HFFc6 (cell line): ENCODE data around the gene TAAR6. TPM values are rescaled to one million over a fixed set of nuclear protein-coding genes. Genes with fewer than 3 reads are reported as not detected.

Source experiments
- DNase-seq: peaks from one replicate; pipeline ENCODE4 v3.0.0-alpha.2; 2018
- H3K27ac Mint-ChIP-seq: 2 replicates; pipeline ENCODE4 v1.8.0; 2020; ENCODE audit warnings: mild to moderate bottlenecking, mixed read lengths
- H3K27me3 Mint-ChIP-seq: 2 replicates; pipeline ENCODE4 v1.8.0; 2021; ENCODE audit warnings: mild to moderate bottlenecking, moderate library complexity, mixed read lengths; ENCODE audit not compliant: insufficient read depth
- H3K36me3 Mint-ChIP-seq: 2 replicates; pipeline ENCODE4 v1.8.0; 2021; ENCODE audit warnings: low read depth, mixed read lengths
- H3K4me1 Mint-ChIP-seq: 2 replicates; pipeline ENCODE4 v1.8.0; 2020; ENCODE audit warnings: low read depth, mixed read lengths
- H3K4me3 Mint-ChIP-seq: 2 replicates; pipeline ENCODE4 v1.8.0; 2020; ENCODE audit warnings: mild to moderate bottlenecking, moderate library complexity, mixed read lengths
- H3K9me3 Mint-ChIP-seq: 2 replicates; pipeline ENCODE4 v1.8.0; 2020; ENCODE audit warnings: mild to moderate bottlenecking, mixed read lengths
- CTCF ChIP-seq: fragments of 200-600 bp; sonication (generic); IDR thresholded peaks from 2 replicates; pipeline ENCODE4 v1.5.0; 2021; ENCODE audit warnings: antibody characterized with exemption, mild to moderate bottlenecking
- long read RNA-seq: library from polyadenylated mRNA; unstranded; transcript quantifications from one replicate; pipeline ENCODE4 v2.0.0, GENCODE V29; 2019
- total RNA-seq, 6 experiments: library from RNA; stranded (reverse); fragmentation: NEBNext Ultra II Directional; extraction: Animal tissue kit (Norgen Biotek cat#: 25700); gene quantifications; 2 replicates in 1 of 6; 3 replicates in 5 of 6; pipeline ENCODE4 v1.2.3, GENCODE V29; 2021

Gene TAAR6
- not detected for total RNA-seq
- long read RNA-seq, result 0 reads

- TF ChIP-seq CTCF, result no peak
- Mint-ChIP-seq H3K36me3 (no peaks in the 10 kb centered on the region), H3K4me3 (no peak within 1 kb of the TSS), H3K27ac (no peak within 1 kb of the TSS), H3K27me3 (peaks cover 19% of the 10 kb centered on the region), H3K4me1 (no peaks in the 10 kb centered on the region), H3K9me3 (no peaks in the 10 kb centered on the region)
- DNase-seq, result no peak
Measured at GRCh38 chr6:132570221-132570777, at the start of gene TAAR6. Gene TAAR6, plus strand, starts transcription at chr6:132570322. Its CDS starts 0 bp downstream, at chr6:132570322.

- no peak overlapping the region for H3K4me3 Mint-ChIP-seq
- TF ChIP-seq CTCF, result no peak
- no peaks in the 10 kb centered on the region for H3K9me3 Mint-ChIP-seq
- no peak overlapping the region for H3K27ac Mint-ChIP-seq
- H3K36me3 Mint-ChIP-seq, result no peaks in the 10 kb centered on the region
- peaks cover 22% of the 10 kb centered on the region for H3K4me1 Mint-ChIP-seq
- DNase-seq, result no peak
- peaks cover 15% of the 10 kb centered on the region for H3K27me3 Mint-ChIP-seq
Measured at GRCh38 chr6:132520953-132521352, 49.2 kb upstream of the TAAR6 start.

- H3K36me3 Mint-ChIP-seq, result no peaks in the 10 kb centered on the region
- no peak for TF ChIP-seq CTCF
- H3K9me3 Mint-ChIP-seq, result no peaks in the 10 kb centered on the region
- H3K27me3 Mint-ChIP-seq, result peaks cover 10% of the 10 kb centered on the region
- no peak overlapping the region for H3K27ac Mint-ChIP-seq
- H3K4me3 Mint-ChIP-seq, result no peak overlapping the region
- no peak for DNase-seq
- peaks cover 42% of the 10 kb centered on the region for H3K4me1 Mint-ChIP-seq
Measured at GRCh38 chr6:132524646-132525045, 45.5 kb upstream of the TAAR6 start.

GRCh38 chr6:132525866-132526265 is 44.3 kb upstream of the TAAR6 start:
- Mint-ChIP-seq H3K36me3 (no peaks in the 10 kb centered on the region), H3K27me3 (peaks cover 10% of the 10 kb centered on the region), H3K4me3 (no peak overlapping the region), H3K4me1 (peaks cover 39% of the 10 kb centered on the region), H3K9me3 (no peaks in the 10 kb centered on the region), H3K27ac (no peak overlapping the region)
- no peak for TF ChIP-seq CTCF
- no peak for DNase-seq

- H3K9me3 Mint-ChIP-seq, result no peaks in the 10 kb centered on the region
- H3K36me3 Mint-ChIP-seq, result no peaks in the 10 kb centered on the region
- peaks cover 33% of the 10 kb centered on the region for H3K4me1 Mint-ChIP-seq
- no peak for TF ChIP-seq CTCF
- no peak overlapping the region for H3K27ac Mint-ChIP-seq
- peaks cover 10% of the 10 kb centered on the region for H3K27me3 Mint-ChIP-seq
- no peak overlapping the region for H3K4me3 Mint-ChIP-seq
- no peak for DNase-seq
Measured at GRCh38 chr6:132526461-132526860, 43.7 kb upstream of the TAAR6 start.

GRCh38 chr6:132527791-132528190 is 42.3 kb upstream of the TAAR6 start:
- peak overlapping the region; percentile 50 for H3K4me3 Mint-ChIP-seq
- H3K27ac Mint-ChIP-seq, result peak overlapping the region; percentile 55
- no peaks in the 10 kb centered on the region for H3K9me3 Mint-ChIP-seq
- peaks cover 25% of the 10 kb centered on the region for H3K4me1 Mint-ChIP-seq
- no peak for TF ChIP-seq CTCF
- DNase-seq, result peak; percentile 43
- no peaks in the 10 kb centered on the region for H3K36me3 Mint-ChIP-seq
- H3K27me3 Mint-ChIP-seq, result peaks cover 10% of the 10 kb centered on the region
